ENCODE data around the gene TMCO1. TPM values are rescaled to one million over a fixed set of nuclear protein-coding genes. Genes with fewer than 3 reads are reported as not detected.

Gene TMCO1
- total and polyA plus RNA-seq, 2 of the 13 experiments (the other 11 are each of a cell fraction or from before 2014, with no cell fraction given) = 106 to 119 TPM

GRCh38 chr1:165768513-165769394 is at the start of gene TMCO1 (continued):
- peak; percentile 22 for TF ChIP-seq TBL1XR1 (IDR thresholded peaks at IDR 0.05; ENCODE audit: borderline replicate concordance, low read length, partially characterized antibody)
- TF ChIP-seq CREB1 (IDR thresholded peaks at IDR 0.05) = peak; percentile 58; the same call in 1 of the 2 replicates
- peak; percentile 77 for TF ChIP-seq CREB1 (CRISPR knock-in tag; IDR thresholded peaks at IDR 0.05)
- TF ChIP-seq MEIS2 (CRISPR knock-in tag; IDR thresholded peaks at IDR 0.05) = no peak; the same call in none of the 2 replicates
- TF ChIP-seq ZNF816 (CRISPR knock-in tag; IDR thresholded peaks at IDR 0.05; ENCODE audit: borderline replicate concordance) = peak; percentile 70; the same call in 1 of the 2 replicates
- TF ChIP-seq ATF1 (CRISPR knock-in tag; IDR thresholded peaks at IDR 0.05) = no peak; the same call in 1 of the 2 replicates
- TF ChIP-seq HNRNPK (IDR thresholded peaks at IDR 0.05; ENCODE audit: low read depth, low read length, poor library complexity, severe bottlenecking) = no peak
- peak; percentile 69; the same call in 1 of the 2 replicates for TF ChIP-seq MTF2 (CRISPR knock-in tag; IDR thresholded peaks at IDR 0.05; ENCODE audit: borderline replicate concordance)
- TF ChIP-seq ZNF629 (CRISPR knock-in tag; conservative IDR thresholded peaks at IDR 0.05) = peak; percentile 47
- TF ChIP-seq ZNF441 (CRISPR knock-in tag; IDR thresholded peaks at IDR 0.05; ENCODE audit: borderline replicate concordance) = peak; percentile 74
- no peak for TF ChIP-seq SOX13 (IDR thresholded peaks at IDR 0.05)
- TF ChIP-seq SOX13 (CRISPR knock-in tag; conservative IDR thresholded peaks at IDR 0.05 in 1 of 2, IDR thresholded peaks at IDR 0.05 in 1 of 2) = peak in 1 of 2 experiments; percentile 35; a peak in 1 of 4 replicates
- TF ChIP-seq ZEB1 (IDR thresholded peaks at IDR 0.05; ENCODE audit: insufficient replicate concordance, low read depth) = peak; percentile 2
- no peak for TF ChIP-seq CBX2 (IDR thresholded peaks at IDR 0.05; ENCODE audit: low read depth, low read length)
- TF ChIP-seq CBX2 (CRISPR knock-in tag; IDR thresholded peaks at IDR 0.05; ENCODE audit: low read depth) = no peak
- TF ChIP-seq NFAT5 (CRISPR knock-in tag; IDR thresholded peaks at IDR 0.05) = no peak
- no peak for TF ChIP-seq ZNF180 (CRISPR knock-in tag; IDR thresholded peaks at IDR 0.05; ENCODE audit: borderline replicate concordance, low read depth)
- no peak for TF ChIP-seq ZMYM2 (CRISPR knock-in tag; IDR thresholded peaks at IDR 0.05)
- TF ChIP-seq ZBTB39 (CRISPR knock-in tag; IDR thresholded peaks at IDR 0.05) = 0 out of 2 replicates have a peak, but pooled peaks have one; percentile 64
- TF ChIP-seq MBD4 (IDR thresholded peaks at IDR 0.05; ENCODE audit: borderline replicate concordance, low read length) = no peak
- TF ChIP-seq TIGD3 (CRISPR knock-in tag; IDR thresholded peaks at IDR 0.05; ENCODE audit: borderline replicate concordance) = 0 out of 2 replicates have a peak, but pooled peaks have one; percentile 60

Measured in HepG2 (cell line).